Measurements from ENCODE around the gene SELENOO.

SELENOO gene

DNA sequence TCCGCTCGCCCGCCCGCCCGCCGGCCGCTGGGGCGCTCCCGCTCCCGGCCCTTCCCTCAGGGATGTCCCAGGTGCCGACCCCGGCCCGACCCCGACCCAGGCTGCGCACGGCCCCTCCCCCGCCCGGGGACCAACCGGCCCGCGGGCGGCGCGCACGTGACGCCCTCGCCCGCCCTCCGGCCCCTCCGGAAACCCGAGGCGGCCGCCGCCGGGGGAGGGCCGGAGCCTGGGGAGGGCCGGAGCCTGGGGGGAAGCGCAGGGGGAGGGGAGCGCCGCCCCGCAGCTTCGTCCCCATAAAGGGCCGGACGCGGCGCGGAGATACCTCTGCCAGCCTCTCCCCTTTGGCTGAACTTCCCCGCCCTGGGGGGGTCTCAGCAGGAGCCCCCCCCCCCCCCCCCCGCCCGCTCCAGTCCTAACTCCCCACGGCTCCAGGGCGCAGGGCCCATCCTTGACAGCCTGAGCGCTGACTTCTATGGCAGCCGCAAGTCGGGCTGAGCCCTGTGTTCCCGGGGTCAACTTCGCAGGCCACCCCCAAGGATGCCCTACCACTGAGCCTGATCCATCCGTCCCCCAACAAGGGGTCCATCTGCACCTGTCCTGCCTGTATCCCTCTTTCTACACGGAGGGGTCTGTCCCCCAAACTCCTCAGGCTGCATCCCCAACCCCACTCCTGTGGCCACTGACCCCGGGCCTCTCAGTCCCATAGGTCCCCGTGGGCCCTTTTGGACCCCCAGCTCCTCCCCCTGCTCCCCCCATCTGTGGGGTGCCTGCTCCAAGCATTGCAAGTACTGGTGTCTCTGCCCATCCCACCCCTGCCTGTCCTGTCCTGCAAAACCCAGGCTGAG lies 61.0 kb downstream of the SELENOO start, which contains the start of gene MAPK12:
TSS of gene MAPK12 (minus strand) at position 69 of the 845 bp plus-strand sequence. CDS start 174 bp downstream, outside the sequence.
- Histone ChIP-seq H2AFZ (ENCODE audit: low read depth, low read length) (no peak within 1 kb of the TSS), H3K9me3 (ENCODE audit: insufficient read depth, low read length, severe bottlenecking) (no peaks in the 10 kb centered on the region), H3K36me3 (ENCODE audit: insufficient read depth, low read length) (no peaks in the 10 kb centered on the region), H3K4me3 (ENCODE audit: low read depth in 1 of 2, low read length in 2 of 2) (no peak within 1 kb of the TSS), H3K9ac (ENCODE audit: low read depth, low read length) (no peak within 1 kb of the TSS), H3K27ac (ENCODE audit: low read length) (no peak within 1 kb of the TSS), H3K79me2 (ENCODE audit: insufficient read depth, low read length) (no peaks in the 10 kb centered on the region), H3K27me3 (ENCODE audit: insufficient read depth, low read length, poor library complexity) (no peaks in the 10 kb centered on the region), H3K4me2 (ENCODE audit: insufficient read depth, low read length) (no peak within 1 kb of the TSS), H4K20me1 (ENCODE audit: insufficient read depth, low read length) (peaks cover 17% of the 10 kb centered on the region), H3K4me1 (ENCODE audit: insufficient read depth, low read length) (no peaks in the 10 kb centered on the region)
- no peak for DNase-seq
- no peak for ATAC-seq (ENCODE audit: insufficient read depth, low read depth)
- TF ChIP-seq, protein P1, sequence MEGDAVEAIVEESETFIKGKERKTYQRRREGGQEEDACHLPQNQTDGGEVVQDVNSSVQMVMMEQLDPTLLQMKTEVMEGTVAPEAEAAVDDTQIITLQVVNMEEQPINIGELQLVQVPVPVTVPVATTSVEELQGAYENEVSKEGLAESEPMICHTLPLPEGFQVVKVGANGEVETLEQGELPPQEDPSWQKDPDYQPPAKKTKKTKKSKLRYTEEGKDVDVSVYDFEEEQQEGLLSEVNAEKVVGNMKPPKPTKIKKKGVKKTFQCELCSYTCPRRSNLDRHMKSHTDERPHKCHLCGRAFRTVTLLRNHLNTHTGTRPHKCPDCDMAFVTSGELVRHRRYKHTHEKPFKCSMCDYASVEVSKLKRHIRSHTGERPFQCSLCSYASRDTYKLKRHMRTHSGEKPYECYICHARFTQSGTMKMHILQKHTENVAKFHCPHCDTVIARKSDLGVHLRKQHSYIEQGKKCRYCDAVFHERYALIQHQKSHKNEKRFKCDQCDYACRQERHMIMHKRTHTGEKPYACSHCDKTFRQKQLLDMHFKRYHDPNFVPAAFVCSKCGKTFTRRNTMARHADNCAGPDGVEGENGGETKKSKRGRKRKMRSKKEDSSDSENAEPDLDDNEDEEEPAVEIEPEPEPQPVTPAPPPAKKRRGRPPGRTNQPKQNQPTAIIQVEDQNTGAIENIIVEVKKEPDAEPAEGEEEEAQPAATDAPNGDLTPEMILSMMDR (IDR thresholded peaks at IDR 0.05; ENCODE audit: borderline replicate concordance, extremely low read depth, low read length, poor library complexity, severe bottlenecking): no peak
- TF ChIP-seq EZH2 (IDR thresholded peaks at IDR 0.05; ENCODE audit: borderline replicate concordance, low read depth, low read length, severe bottlenecking): no peak

DNA sequence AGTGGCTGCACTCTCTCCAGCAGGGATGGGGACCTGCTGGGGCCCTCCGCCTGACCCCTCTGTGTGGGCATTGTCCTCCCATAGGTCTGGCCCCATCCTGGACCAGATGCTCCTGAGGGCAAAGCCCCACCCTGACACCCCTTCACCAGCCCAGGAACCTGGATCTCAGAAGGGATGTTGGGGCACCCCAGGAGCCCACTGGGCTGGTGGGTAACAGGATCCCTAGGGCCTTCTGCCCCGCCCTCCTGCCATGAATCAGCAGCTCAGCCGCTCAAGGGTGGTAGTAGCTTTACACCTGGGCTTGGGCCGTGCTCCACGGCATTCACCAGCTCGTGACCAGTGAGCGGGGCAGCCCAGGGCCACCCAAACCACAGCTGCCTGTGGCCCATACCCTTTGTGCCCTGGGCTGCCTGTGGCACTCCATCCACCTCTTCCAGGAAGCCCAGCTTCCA lies 61.7 kb downstream of the SELENOO start:
- Histone ChIP-seq H4K20me1 (ENCODE audit: insufficient read depth, low read length) (peaks cover 17% of the 10 kb centered on the region), H3K9me3 (ENCODE audit: insufficient read depth, low read length, severe bottlenecking) (no peaks in the 10 kb centered on the region), H3K36me3 (ENCODE audit: insufficient read depth, low read length) (no peaks in the 10 kb centered on the region), H2AFZ (ENCODE audit: low read depth, low read length) (no peak overlapping the region), H3K4me2 (ENCODE audit: insufficient read depth, low read length) (no peak overlapping the region), H3K4me1 (ENCODE audit: insufficient read depth, low read length) (no peaks in the 10 kb centered on the region), H3K9ac (ENCODE audit: low read depth, low read length) (no peak overlapping the region), H3K27ac (ENCODE audit: low read length) (no peak overlapping the region), H3K79me2 (ENCODE audit: insufficient read depth, low read length) (no peaks in the 10 kb centered on the region), H3K4me3 (ENCODE audit: low read depth in 1 of 2, low read length in 2 of 2) (no peak overlapping the region), H3K27me3 (ENCODE audit: insufficient read depth, low read length, poor library complexity) (no peaks in the 10 kb centered on the region)
- DNase-seq (no peak), ATAC-seq (ENCODE audit: insufficient read depth, low read depth) (no peak)
- TF ChIP-seq EZH2 (IDR thresholded peaks at IDR 0.05; ENCODE audit: borderline replicate concordance, low read depth, low read length, severe bottlenecking): no peak
- TF ChIP-seq, protein P1 (IDR thresholded peaks at IDR 0.05; ENCODE audit: borderline replicate concordance, extremely low read depth, low read length, poor library complexity, severe bottlenecking): no peak

DNA sequence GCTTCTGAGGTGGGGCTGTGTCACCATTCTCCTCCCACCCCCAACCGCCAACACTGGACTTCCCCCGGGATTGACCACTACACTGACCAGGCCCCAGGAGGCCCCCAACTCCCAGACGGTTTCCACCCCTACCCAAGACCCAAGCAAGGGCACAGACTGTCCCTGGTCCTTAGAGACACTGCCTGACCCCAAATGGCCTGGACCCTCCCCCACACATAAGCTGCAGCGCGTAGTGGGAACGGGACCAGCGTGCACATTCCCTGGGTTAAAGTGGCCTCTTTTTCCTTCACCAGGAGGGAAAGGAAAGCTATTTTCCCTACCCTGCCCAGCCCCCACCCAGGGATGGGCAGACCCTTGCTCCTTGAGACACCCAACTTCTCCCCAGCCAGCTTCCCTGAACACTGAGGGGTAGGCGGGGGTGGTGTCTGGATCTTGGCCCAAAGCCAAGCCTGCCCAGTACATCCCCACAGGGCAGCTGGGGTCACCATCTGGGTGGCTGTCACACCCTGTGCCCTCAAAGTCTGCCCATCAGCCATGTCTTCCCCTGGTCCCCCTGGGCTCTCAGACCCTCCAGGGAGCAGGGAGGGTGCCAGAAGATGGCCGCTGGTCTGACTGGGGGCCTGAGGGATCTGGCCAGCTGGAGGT lies 62.3 kb downstream of the SELENOO start:
- Histone ChIP-seq H3K27ac (ENCODE audit: low read length) (no peak overlapping the region), H3K36me3 (ENCODE audit: insufficient read depth, low read length) (no peaks in the 10 kb centered on the region), H2AFZ (ENCODE audit: low read depth, low read length) (no peak overlapping the region), H3K9me3 (ENCODE audit: insufficient read depth, low read length, severe bottlenecking) (no peaks in the 10 kb centered on the region), H3K4me2 (ENCODE audit: insufficient read depth, low read length) (no peak overlapping the region), H3K27me3 (ENCODE audit: insufficient read depth, low read length, poor library complexity) (no peaks in the 10 kb centered on the region), H3K79me2 (ENCODE audit: insufficient read depth, low read length) (no peaks in the 10 kb centered on the region), H3K9ac (ENCODE audit: low read depth, low read length) (no peak overlapping the region), H4K20me1 (ENCODE audit: insufficient read depth, low read length) (peaks cover 17% of the 10 kb centered on the region), H3K4me3 (ENCODE audit: low read depth in 1 of 2, low read length in 2 of 2) (no peak overlapping the region), H3K4me1 (ENCODE audit: insufficient read depth, low read length) (no peaks in the 10 kb centered on the region)
- DNase-seq: no peak
- ATAC-seq (ENCODE audit: insufficient read depth, low read depth): no peak
- no peak for TF ChIP-seq EZH2 (IDR thresholded peaks at IDR 0.05; ENCODE audit: borderline replicate concordance, low read depth, low read length, severe bottlenecking)
- TF ChIP-seq, protein P1 (IDR thresholded peaks at IDR 0.05; ENCODE audit: borderline replicate concordance, extremely low read depth, low read length, poor library complexity, severe bottlenecking): no peak

All from DND-41 (cell line).